ENCODE results near the gene INTS13. TPM values are rescaled to one million over a fixed set of nuclear protein-coding genes. Genes with fewer than 3 reads are reported as not detected.

The INTS13 gene
- polyA plus RNA-seq, 1 of the 3 experiments (the other 2 are of a cell fraction) = 7.2 TPM

- TF ChIP-seq IRF3 (IDR thresholded peaks at IDR 0.05; ENCODE audit: low read depth, low read length) (no peak), RAD21 (IDR thresholded peaks at IDR 0.05; ENCODE audit: low read length) (0 out of 2 replicates have a peak, but pooled peaks have one; percentile 9), FOSL2 (IDR thresholded peaks at IDR 0.05; ENCODE audit: borderline replicate concordance, low read depth) (no peak), ELF1 (IDR thresholded peaks at IDR 0.05) (peak; percentile 67), NRF1 (IDR thresholded peaks at IDR 0.05; ENCODE audit: low read depth, low read length) (peak; percentile 99), GATA2 (CRISPR knock-in tag; IDR thresholded peaks at IDR 0.05) (no peak), NFIC (IDR thresholded peaks at IDR 0.05; ENCODE audit: borderline replicate concordance) (no peak), TAF1 (IDR thresholded peaks at IDR 0.05; ENCODE audit: borderline replicate concordance, low read depth, low read length) (peak; percentile 85), RCOR1 (IDR thresholded peaks at IDR 0.05; ENCODE audit: low read length) (no peak), TCF12 (IDR thresholded peaks at IDR 0.05) (no peak), POLR2AphosphoS5 (IDR thresholded peaks at IDR 0.05; ENCODE audit: low read depth, low read length) (peak; percentile 85)
- TF ChIP-seq, protein P1, sequence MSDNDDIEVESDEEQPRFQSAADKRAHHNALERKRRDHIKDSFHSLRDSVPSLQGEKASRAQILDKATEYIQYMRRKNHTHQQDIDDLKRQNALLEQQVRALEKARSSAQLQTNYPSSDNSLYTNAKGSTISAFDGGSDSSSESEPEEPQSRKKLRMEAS (IDR thresholded peaks at IDR 0.05; ENCODE audit: low read depth) = no peak
- TF ChIP-seq, protein P2, sequence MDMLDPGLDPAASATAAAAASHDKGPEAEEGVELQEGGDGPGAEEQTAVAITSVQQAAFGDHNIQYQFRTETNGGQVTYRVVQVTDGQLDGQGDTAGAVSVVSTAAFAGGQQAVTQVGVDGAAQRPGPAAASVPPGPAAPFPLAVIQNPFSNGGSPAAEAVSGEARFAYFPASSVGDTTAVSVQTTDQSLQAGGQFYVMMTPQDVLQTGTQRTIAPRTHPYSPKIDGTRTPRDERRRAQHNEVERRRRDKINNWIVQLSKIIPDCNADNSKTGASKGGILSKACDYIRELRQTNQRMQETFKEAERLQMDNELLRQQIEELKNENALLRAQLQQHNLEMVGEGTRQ (IDR thresholded peaks at IDR 0.05; ENCODE audit: borderline replicate concordance, low read depth, low read length) = no peak
These were observed at the start of gene INTS13, which contains the start of gene FGFR1OP2 (continued) for GRCh38 chr12:26937863-26938700.

- H3K9ac ChIP-seq = no peak overlapping the region
- H3K79me2 ChIP-seq (ENCODE audit: insufficient read depth) = no peaks in the 10 kb centered on the region; the same call in 1 of the 2 replicates
- H4K20me1 ChIP-seq (ENCODE audit: insufficient read depth) = 0 out of 2 replicates have a peak, but pooled peaks cover 3% of the 10 kb centered on the region
- peaks cover 25 to 31% of the 10 kb centered on the region in 2 experiments for H3K36me3 ChIP-seq (replicated peaks in 1 of 2; ENCODE audit: control insufficient read depth in 1 of 2, insufficient read depth in 2 of 2, low read length in 1 of 2)
- TF ChIP-seq REST (IDR thresholded peaks at IDR 0.05; ENCODE audit: low read depth, low read length) (no peak), GABPA (IDR thresholded peaks at IDR 0.05; ENCODE audit: low read depth) (no peak), FOXJ3 (CRISPR knock-in tag; IDR thresholded peaks at IDR 0.05) (no peak), YY1 (IDR thresholded peaks at IDR 0.05; ENCODE audit: low read depth) (no peak), FOSL2 (IDR thresholded peaks at IDR 0.05; ENCODE audit: borderline replicate concordance, low read depth) (no peak), JUND (IDR thresholded peaks at IDR 0.05) (no peak), NRF1 (IDR thresholded peaks at IDR 0.05; ENCODE audit: low read depth, low read length) (no peak), EP300 (IDR thresholded peaks at IDR 0.05; ENCODE audit: borderline replicate concordance in 1 of 2, low read depth in 1 of 2, low read length in 1 of 2) (no peak), IRF3 (IDR thresholded peaks at IDR 0.05; ENCODE audit: low read depth, low read length) (no peak), RFX5 (IDR thresholded peaks at IDR 0.05; ENCODE audit: low read length) (no peak), RAD21 (IDR thresholded peaks at IDR 0.05; ENCODE audit: low read length) (no peak), EZH2phosphoT487 (IDR thresholded peaks at IDR 0.05; ENCODE audit: borderline replicate concordance, low read depth) (no peak), RXRA (IDR thresholded peaks at IDR 0.05; ENCODE audit: borderline replicate concordance, low read depth) (no peak)
- TF ChIP-seq, protein P1 (IDR thresholded peaks at IDR 0.05; ENCODE audit: low read depth) = no peak
- H3F3A ChIP-seq (replicated peaks; ENCODE audit: insufficient read depth) = peaks cover 3% of the 10 kb centered on the region
- no peak overlapping the region for H3K4me3 ChIP-seq (ENCODE audit: low read depth in 2 of 2, low read length in 1 of 2)
- H3K9me3 ChIP-seq = no peaks in the 10 kb centered on the region
- DNase-seq = no peak
- no peak overlapping the region for H2AFZ ChIP-seq (ENCODE audit: low read depth)
- H3K4me2 ChIP-seq = no peak overlapping the region
- H3K27ac ChIP-seq (ENCODE audit: low read depth in 2 of 2, low read length in 1 of 2) = no peak overlapping the region
- CTCF ChIA-PET = interaction anchor here (2.7 kb wide), 1 partner anchor 31 kb away, joined by 8 read pairs; the partner anchor contains the start of gene TM7SF3
- no peaks in the 10 kb centered on the region for H3K9me2 ChIP-seq
- 96% methylated on average over 2 of the region's 2 CpGs for WGBS (ENCODE audit: low lambda C conversion rate)
- no peaks in the 10 kb centered on the region for H3K27me3 ChIP-seq (ENCODE audit: insufficient read depth)
- H3K4me1 ChIP-seq (ENCODE audit: control insufficient read depth in 1 of 2, insufficient read depth in 2 of 2, low read depth in 1 of 2, low read length in 1 of 2) = no peaks in the 10 kb centered on the region; a peak in 1 of 4 replicates
- POLR2A ChIA-PET = no interaction called here
These were observed 45.1 kb upstream of the INTS13 start for GRCh38 chr12:26982866-26983265.

Measured in SK-N-SH (cell line).